HG03135 (cell line): ENCODE results near the gene LSG1.
"Not testable (repeated sequence)": the region's sequence is repeated elsewhere in the genome, so short reads cannot be mapped to it uniquely, and the experiment has no call there.

Experiments
- ATAC-seq: cut with Tn5 transposase; IDR thresholded peaks from one replicate; pipeline ENCODE4 v1.9.1; 2021; ENCODE audit warnings: mild to moderate bottlenecking, moderate library complexity; ENCODE audit not compliant: unreplicated experiment

The LSG1 gene

GRCh38 chr3:194658477-194659242, 13.3 kb downstream of the LSG1 start:
- ATAC-seq: no peak

GRCh38 chr3:194657439-194657838, 14.6 kb downstream of the LSG1 start:
- ATAC-seq: no peak

DNA sequence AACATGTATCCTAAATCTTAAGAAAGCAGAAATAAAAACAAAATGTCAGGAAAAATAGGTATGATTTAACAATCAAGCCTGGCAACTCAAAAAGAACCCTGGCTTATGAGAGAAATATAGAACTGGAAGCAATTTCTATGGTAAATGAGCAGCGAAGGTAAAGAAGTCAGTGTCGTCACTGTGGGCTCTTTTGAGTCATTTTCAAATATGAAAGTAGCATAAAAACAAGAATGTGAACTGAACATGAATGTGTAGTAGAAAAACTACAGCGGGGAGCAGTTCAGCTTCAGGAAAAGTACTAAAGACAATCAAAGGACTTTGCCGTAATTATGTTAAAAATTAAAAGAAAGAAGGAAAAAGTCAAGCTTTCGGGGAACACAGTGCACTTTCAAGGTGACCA, 17.5 kb downstream of the LSG1 start:
- ATAC-seq: peak; percentile 79

- ATAC-seq: no peak
Observed at GRCh38 chr3:194647747-194648146, 24.2 kb downstream of the LSG1 start.

- ATAC-seq: no peak
Observed at GRCh38 chr3:194642769-194643168, 29.2 kb downstream of the LSG1 start.

- ATAC-seq: no peak
Observed at GRCh38 chr3:194640829-194641228, 31.2 kb downstream of the LSG1 start.

DNA sequence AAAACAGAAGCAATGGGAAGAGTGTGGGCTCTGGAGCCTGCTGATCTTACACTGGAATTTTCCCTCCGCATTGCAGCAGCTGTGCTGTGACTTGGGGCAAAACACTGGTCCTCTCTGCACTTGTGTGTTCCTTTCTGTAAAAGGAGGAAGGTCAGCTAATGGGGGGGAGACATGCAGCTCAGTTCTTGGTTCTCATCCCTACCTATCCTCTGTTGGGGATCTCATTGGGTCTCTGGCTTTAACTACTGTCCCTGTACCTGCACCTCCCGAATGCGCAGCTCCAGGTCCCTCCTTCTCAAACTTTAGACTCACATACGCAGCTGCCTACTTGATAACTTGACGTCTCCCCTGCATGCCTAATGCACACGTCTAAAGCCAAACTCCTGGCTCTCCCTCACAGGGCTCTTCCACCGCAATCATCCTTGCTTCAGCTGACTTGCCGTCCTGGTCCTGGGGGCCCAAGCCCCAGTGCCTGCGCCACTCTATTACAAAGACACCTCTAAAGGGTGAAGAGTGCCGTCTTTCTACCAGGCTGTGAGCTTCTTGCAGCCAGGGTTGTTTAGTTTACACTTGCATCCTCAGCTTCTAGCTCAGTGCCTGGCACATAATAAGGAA, 32.9 kb downstream of the LSG1 start:
- ATAC-seq: no peak

DNA sequence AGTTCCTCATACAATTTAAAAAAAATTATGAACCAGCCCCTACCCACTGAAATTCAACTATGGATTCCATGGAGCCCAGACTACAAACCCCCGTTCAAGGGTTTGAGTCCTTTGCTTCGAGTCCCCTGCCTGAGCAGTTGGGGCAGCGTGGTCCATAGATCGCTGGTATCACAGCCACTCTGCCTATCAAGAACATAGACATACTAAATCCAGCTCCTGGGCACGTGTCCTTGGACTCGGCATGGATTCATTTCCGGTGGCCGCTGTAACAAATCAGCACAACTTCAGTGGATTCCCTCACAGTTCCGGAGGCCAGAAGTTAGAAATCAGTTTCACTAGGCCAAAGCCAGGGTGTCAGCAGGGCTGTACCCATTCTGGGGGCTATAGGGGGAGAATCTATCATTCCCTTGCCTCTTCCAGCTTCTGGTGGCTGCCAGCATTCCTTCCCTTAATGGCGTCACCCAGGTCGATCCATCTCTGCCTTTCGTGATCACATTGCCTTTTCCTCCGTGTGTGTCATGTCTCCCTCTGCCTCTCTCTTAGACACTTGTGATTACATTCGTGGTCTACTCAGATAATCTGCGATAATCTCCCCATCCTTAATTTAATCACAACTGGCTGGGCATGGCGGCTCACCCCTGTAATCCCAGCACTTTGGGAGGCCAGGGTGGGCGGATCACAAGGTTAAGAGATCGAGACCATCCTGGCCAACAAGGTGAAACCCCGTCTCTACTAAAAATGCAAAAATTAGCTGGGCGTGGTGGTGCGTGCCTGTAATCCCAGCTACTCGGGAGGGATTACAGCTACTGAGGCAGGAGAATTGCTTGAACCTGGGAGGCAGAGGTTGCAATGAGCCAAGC, 34.2 kb downstream of the LSG1 start:
- ATAC-seq: no peak

GRCh38 chr3:194637066-194637465, 34.9 kb downstream of the LSG1 start:
- no peak for ATAC-seq

DNA sequence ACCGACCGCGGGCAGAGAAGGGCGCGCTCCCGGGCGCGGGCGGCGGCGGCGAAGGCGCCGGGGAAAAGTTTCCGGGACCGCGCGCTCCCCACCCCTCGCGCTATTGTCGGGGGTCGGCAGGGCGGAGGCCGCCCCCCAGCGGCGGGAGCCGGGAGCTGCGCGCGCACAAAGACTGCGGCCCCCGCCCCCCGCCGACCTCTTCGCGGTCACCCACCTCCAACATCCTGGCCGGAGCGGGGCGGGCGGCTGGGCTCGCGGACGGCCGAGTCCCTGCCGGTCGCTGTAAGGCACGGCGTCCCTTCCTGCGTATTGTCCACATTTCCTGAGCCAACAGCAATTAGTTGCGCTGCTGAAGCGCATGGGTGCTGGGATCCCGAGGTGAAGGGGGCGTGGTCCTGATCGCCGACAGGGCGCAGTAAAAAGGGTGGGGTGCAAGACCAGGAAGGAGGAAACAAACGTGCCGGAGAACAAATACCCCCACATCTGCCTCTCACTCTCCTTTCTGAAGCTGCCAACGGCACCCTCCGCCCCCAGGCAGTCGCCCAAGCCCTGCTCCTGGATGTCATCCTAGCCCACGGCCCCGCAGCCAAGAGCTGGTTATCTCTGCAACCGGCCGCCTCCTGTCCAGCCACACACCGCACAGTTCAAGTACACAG, 38.5 kb downstream of the LSG1 start, which contains the start of gene TMEM44:
Gene TMEM44, minus strand, starts transcription at position 71 of the 656 bp plus-strand sequence. CDS start 204 bp downstream, outside the sequence.
- peak; percentile 72 for ATAC-seq

- peak; percentile 53 for ATAC-seq
Observed at GRCh38 chr3:194632809-194633348, 39.1 kb downstream of the LSG1 start.

GRCh38 chr3:194632226-194632808, 39.7 kb downstream of the LSG1 start:
- ATAC-seq: no peak

DNA sequence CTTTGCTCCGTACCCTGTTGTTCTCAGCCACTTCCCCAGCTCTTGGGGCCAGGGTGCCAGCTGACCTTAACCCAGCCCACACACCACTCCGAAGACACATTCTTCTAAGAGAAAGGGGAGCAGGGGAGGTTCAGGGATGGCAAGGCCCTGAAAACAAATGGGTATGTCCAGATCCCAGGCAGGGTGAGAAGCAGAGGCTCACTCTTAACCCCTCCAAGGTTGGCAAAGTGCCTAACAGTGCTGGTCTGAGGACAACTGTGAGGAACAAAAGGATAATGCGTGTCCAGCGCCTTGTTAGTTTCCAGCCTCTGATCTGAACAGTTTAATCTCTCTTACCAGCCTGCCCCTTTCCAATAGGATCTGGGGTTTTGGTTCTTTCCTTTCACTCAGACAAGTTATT, 40.3 kb downstream of the LSG1 start:
- ATAC-seq: no peak

DNA sequence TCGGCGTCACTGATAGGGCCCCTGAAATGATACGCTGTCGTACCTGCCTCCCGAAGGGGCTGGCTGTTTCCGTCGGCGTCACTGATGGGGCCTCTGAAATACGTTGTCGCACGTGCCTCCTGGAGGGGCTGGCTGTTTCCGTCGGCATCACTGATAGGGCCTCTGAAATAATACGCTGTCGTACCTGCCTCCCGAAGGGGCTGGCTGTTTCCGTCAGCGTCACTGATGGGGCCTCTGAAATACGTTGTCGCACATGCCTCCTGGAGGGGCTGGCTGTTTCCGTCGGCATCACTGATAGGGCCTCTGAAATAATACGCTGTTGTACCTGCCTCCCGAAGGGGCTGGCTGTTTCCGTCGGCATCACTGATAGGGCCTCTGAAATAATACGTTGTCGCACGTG, 41.3 kb downstream of the LSG1 start:
- ATAC-seq: not testable (repeated sequence)

DNA sequence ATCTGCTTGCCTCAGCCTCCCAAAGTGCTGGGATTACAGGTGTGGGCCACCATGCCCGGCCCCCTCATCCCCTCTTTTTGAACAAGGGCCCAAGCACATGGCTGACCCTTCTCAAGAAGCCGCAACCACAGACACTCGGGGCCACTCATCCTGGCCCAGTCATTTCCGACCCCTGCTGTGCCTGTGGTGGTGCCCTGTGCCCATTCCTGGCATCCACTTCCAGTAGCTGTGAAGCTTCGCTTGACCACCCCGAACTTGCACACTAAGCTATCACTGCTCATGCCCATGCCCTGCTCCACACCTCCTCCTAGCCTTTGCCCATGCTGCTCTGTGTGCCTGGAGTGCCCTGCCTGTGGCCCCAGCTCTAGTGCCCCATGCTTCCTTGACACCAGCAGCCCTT, 47.0 kb downstream of the LSG1 start:
- ATAC-seq: no peak

DNA sequence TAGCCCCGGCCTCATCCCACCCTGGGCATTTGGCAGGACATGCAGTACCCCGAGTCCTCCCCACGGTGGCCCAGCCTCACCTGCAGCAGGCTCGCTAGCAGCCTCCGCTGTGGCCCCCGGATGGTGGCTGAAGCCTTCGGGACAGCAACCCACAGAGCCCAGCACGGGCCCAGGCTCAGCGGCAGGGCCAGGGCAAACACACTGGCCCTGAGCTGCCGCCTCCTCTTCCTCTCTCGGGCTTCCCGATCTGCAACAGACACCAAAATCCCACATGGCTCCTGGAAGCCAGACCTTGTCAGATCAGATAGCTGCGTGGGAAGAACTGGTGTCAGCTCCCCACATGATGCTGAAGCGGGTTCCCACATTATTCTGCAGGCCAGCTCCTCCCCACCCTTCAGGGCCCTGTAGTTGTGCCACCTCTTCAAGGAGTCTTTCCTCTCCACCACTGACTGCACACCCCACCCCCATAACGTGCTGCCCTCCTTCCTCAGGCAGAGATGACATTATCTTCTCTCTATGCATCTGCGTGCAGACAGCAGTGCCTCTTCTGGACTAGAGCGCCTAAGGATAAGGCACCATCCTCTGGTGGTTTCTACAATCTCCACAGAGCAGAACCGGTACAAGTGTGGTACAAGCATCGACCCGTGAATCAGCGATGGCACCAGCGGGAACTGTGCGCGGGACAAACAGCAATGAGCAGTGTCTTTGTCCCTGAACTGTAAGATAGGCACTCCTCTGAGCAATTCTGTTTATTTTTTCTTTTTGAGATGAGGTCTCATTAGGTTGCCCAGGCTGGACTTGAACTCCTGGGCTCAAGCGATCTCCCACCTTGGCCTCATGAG, 48.3 kb downstream of the LSG1 start:
- no peak for ATAC-seq

- ATAC-seq: no peak
Observed at GRCh38 chr3:194622621-194623340, 49.2 kb downstream of the LSG1 start.

DNA sequence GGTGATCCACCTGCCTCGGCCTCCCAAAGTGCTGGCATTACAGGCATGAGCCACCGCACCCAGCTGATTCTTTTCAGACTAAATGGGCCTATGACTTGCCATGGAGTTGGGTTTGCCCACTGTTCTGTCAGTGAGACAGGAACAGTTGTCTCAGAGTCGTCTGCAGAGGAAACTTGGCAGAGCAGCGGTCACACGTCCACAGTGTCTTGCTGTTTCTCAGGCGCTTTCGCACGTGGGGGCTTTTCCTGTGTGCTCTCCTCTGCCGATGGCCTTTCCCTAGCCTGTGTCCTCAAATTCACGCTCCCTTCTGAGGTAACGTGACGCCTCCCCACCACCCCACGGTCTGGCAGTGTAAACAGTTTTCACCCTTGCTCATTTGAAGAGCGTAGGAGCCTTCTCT, 50.0 kb downstream of the LSG1 start:
- no peak for ATAC-seq

- ATAC-seq: no peak
Observed at GRCh38 chr3:194620196-194620595, 51.8 kb downstream of the LSG1 start.
